ENCODE results near the gene C1QTNF7. TPM values are rescaled to one million over a fixed set of nuclear protein-coding genes. Genes with fewer than 3 reads are reported as not detected.
A peak's percentile ranks its signal among the peaks of the same experiment; 100 is the strongest.

The C1QTNF7 gene
- 1 to 10 TPM in 1 of 4 donors, under 1 TPM in 2, not detected in 1; 0.54 to 1.8 (median 0.84) TPM for polyA plus RNA-seq
- long read RNA-seq, donor 1, partial matches to known transcripts, result 0 of 1 reads
- long read RNA-seq, donor 1, other reads (novel, unspliced or antisense), result 0 of 1 reads
- long read RNA-seq, donor 2, result 0 reads
- long read RNA-seq, donor 3, result 0 reads
- long read RNA-seq, donor 4, result 0 reads
- long read RNA-seq, donor 5, result 0 reads
- long read RNA-seq, donor 6, partial matches to known transcripts, result 0 of 1 reads
- long read RNA-seq, donor 6, other reads (novel, unspliced or antisense), result 0 of 1 reads
- long read RNA-seq, donor 7, result 0 reads
- long read RNA-seq, donor 8, result 0 reads
- long read RNA-seq, donor 9, result 0 reads
- long read RNA-seq, donor 10, full-length matches to known transcripts, result 3 of 3 reads
- long read RNA-seq, donor 10, partial matches to known transcripts, result 0 of 3 reads
- long read RNA-seq, donor 10, other reads (novel, unspliced or antisense), result 0 of 3 reads

GRCh38 chr4:15427701-15428100, at the start of gene C1QTNF7:
C1QTNF7 (plus strand) TSS chr4:15428033; CDS start chr4:15435744, 7,711 bp downstream.
- DNase-seq (peak in 1 of 2 donors; percentile 8), FAIRE-seq (no peak)
- Histone ChIP-seq H3K4me3 (ENCODE audit: low read depth in 1 of 3, low read length in 3 of 3) (no peak within 1 kb of the TSS), H3K27me3 (ENCODE audit: control insufficient read depth in 3 of 3, insufficient read depth in 3 of 3, low read length in 3 of 3) (peaks cover 0 to 2% (median 0%) of the 10 kb centered on the region in 3 donors), H3K9me3 (ENCODE audit: control insufficient read depth in 2 of 2, insufficient read depth in 1 of 2, low read depth in 1 of 2, low read length in 1 of 2) (no peaks in the 10 kb centered on the region), H3K4me1 (ENCODE audit: control insufficient read depth in 3 of 3, insufficient read depth in 2 of 3, low read depth in 1 of 3, low read length in 2 of 3) (no peaks in the 10 kb centered on the region), H3K36me3 (ENCODE audit: control insufficient read depth in 3 of 3, insufficient read depth in 2 of 3, low read depth in 1 of 3, low read length in 3 of 3) (no peaks in the 10 kb centered on the region), H3K27ac (ENCODE audit: low read depth in 1 of 3, low read length in 2 of 3) (peak within 1 kb of the TSS in 2 of 3 donors; percentile 19)
- 61 to 83% (median 81%) methylated on average over 3 of the region's 3 CpGs for WGBS, 3 donors

GRCh38 chr4:15378062-15378461, 49.8 kb upstream of the C1QTNF7 start:
- Histone ChIP-seq H3K27ac (ENCODE audit: low read depth in 1 of 3, low read length in 2 of 3) (no peak overlapping the region), H3K36me3 (ENCODE audit: control insufficient read depth in 3 of 3, insufficient read depth in 2 of 3, low read depth in 1 of 3, low read length in 3 of 3) (no peaks in the 10 kb centered on the region), H3K4me3 (ENCODE audit: low read depth in 1 of 3, low read length in 3 of 3) (no peak overlapping the region), H3K9me3 (ENCODE audit: control insufficient read depth in 2 of 2, insufficient read depth in 1 of 2, low read depth in 1 of 2, low read length in 1 of 2) (no peaks in the 10 kb centered on the region), H3K4me1 (ENCODE audit: control insufficient read depth in 3 of 3, insufficient read depth in 2 of 3, low read depth in 1 of 3, low read length in 2 of 3) (no peaks in the 10 kb centered on the region), H3K27me3 (ENCODE audit: control insufficient read depth in 3 of 3, insufficient read depth in 3 of 3, low read length in 3 of 3) (no peaks in the 10 kb centered on the region)
- FAIRE-seq (no peak), DNase-seq (no peak)
- WGBS, 3 donors, result 0 to 33% (median 15%) methylated on average over 1 of the region's 1 CpG

GRCh38 chr4:15378493-15378892, 49.3 kb upstream of the C1QTNF7 start:
- FAIRE-seq, result no peak
- 20 to 24% (median 21%) methylated on average over 1 of the region's 1 CpG for WGBS, 3 donors
- H3K9me3 ChIP-seq (ENCODE audit: control insufficient read depth in 2 of 2, insufficient read depth in 1 of 2, low read depth in 1 of 2, low read length in 1 of 2), result no peaks in the 10 kb centered on the region
- H3K4me1 ChIP-seq (ENCODE audit: control insufficient read depth in 3 of 3, insufficient read depth in 2 of 3, low read depth in 1 of 3, low read length in 2 of 3), result no peaks in the 10 kb centered on the region
- DNase-seq, result no peak
- H3K27ac ChIP-seq (ENCODE audit: low read depth in 1 of 3, low read length in 2 of 3), result no peak overlapping the region
- H3K27me3 ChIP-seq (ENCODE audit: control insufficient read depth in 3 of 3, insufficient read depth in 3 of 3, low read length in 3 of 3), result no peaks in the 10 kb centered on the region
- no peaks in the 10 kb centered on the region for H3K36me3 ChIP-seq (ENCODE audit: control insufficient read depth in 3 of 3, insufficient read depth in 2 of 3, low read depth in 1 of 3, low read length in 3 of 3)
- no peak overlapping the region for H3K4me3 ChIP-seq (ENCODE audit: low read depth in 1 of 3, low read length in 3 of 3)

- H3K27ac ChIP-seq (ENCODE audit: low read depth in 1 of 3, low read length in 2 of 3), result no peak overlapping the region
- H3K4me1 ChIP-seq (ENCODE audit: control insufficient read depth in 3 of 3, insufficient read depth in 2 of 3, low read depth in 1 of 3, low read length in 2 of 3), result no peaks in the 10 kb centered on the region
- 66 to 77% (median 72%) methylated on average over 3 of the region's 3 CpGs for WGBS, 3 donors
- no peaks in the 10 kb centered on the region for H3K9me3 ChIP-seq (ENCODE audit: control insufficient read depth in 2 of 2, insufficient read depth in 1 of 2, low read depth in 1 of 2, low read length in 1 of 2)
- no peaks in the 10 kb centered on the region for H3K27me3 ChIP-seq (ENCODE audit: control insufficient read depth in 3 of 3, insufficient read depth in 3 of 3, low read length in 3 of 3)
- H3K36me3 ChIP-seq (ENCODE audit: control insufficient read depth in 3 of 3, insufficient read depth in 2 of 3, low read depth in 1 of 3, low read length in 3 of 3), result no peaks in the 10 kb centered on the region
- DNase-seq, result no peak
- no peak for FAIRE-seq
- H3K4me3 ChIP-seq (ENCODE audit: low read depth in 1 of 3, low read length in 3 of 3), result no peak overlapping the region
Measured at GRCh38 chr4:15381806-15382338, 46.0 kb upstream of the C1QTNF7 start.

- H3K27ac ChIP-seq (ENCODE audit: low read depth in 1 of 3, low read length in 2 of 3), result no peak overlapping the region
- no peaks in the 10 kb centered on the region for H3K9me3 ChIP-seq (ENCODE audit: control insufficient read depth in 2 of 2, insufficient read depth in 1 of 2, low read depth in 1 of 2, low read length in 1 of 2)
- no peak for FAIRE-seq
- H3K4me1 ChIP-seq (ENCODE audit: control insufficient read depth in 3 of 3, insufficient read depth in 2 of 3, low read depth in 1 of 3, low read length in 2 of 3), result no peaks in the 10 kb centered on the region
- no peaks in the 10 kb centered on the region for H3K27me3 ChIP-seq (ENCODE audit: control insufficient read depth in 3 of 3, insufficient read depth in 3 of 3, low read length in 3 of 3)
- no peaks in the 10 kb centered on the region for H3K36me3 ChIP-seq (ENCODE audit: control insufficient read depth in 3 of 3, insufficient read depth in 2 of 3, low read depth in 1 of 3, low read length in 3 of 3)
- no peak overlapping the region for H3K4me3 ChIP-seq (ENCODE audit: low read depth in 1 of 3, low read length in 3 of 3)
- 67 to 71% (median 69%) methylated on average over 5 of the region's 5 CpGs for WGBS, 3 donors
- no peak for DNase-seq
Measured at GRCh38 chr4:15382669-15383273, 45.1 kb upstream of the C1QTNF7 start.

GRCh38 chr4:15385515-15385914, 42.3 kb upstream of the C1QTNF7 start:
- FAIRE-seq (no peak), DNase-seq (no peak)
- Histone ChIP-seq H3K9me3 (ENCODE audit: control insufficient read depth in 2 of 2, insufficient read depth in 1 of 2, low read depth in 1 of 2, low read length in 1 of 2) (no peaks in the 10 kb centered on the region), H3K4me1 (ENCODE audit: control insufficient read depth in 3 of 3, insufficient read depth in 2 of 3, low read depth in 1 of 3, low read length in 2 of 3) (no peaks in the 10 kb centered on the region), H3K4me3 (ENCODE audit: low read depth in 1 of 3, low read length in 3 of 3) (no peak overlapping the region), H3K36me3 (ENCODE audit: control insufficient read depth in 3 of 3, insufficient read depth in 2 of 3, low read depth in 1 of 3, low read length in 3 of 3) (no peaks in the 10 kb centered on the region), H3K27ac (ENCODE audit: low read depth in 1 of 3, low read length in 2 of 3) (no peak overlapping the region), H3K27me3 (ENCODE audit: control insufficient read depth in 3 of 3, insufficient read depth in 3 of 3, low read length in 3 of 3) (no peaks in the 10 kb centered on the region)
- WGBS, 3 donors, result 88 to 94% (median 92%) methylated on average over 6 of the region's 6 CpGs

GRCh38 chr4:15385928-15386327, 41.9 kb upstream of the C1QTNF7 start:
- WGBS, 3 donors, result 72 to 89% (median 79%) methylated on average over 4 of the region's 4 CpGs
- Histone ChIP-seq H3K36me3 (ENCODE audit: control insufficient read depth in 3 of 3, insufficient read depth in 2 of 3, low read depth in 1 of 3, low read length in 3 of 3) (no peaks in the 10 kb centered on the region), H3K4me1 (ENCODE audit: control insufficient read depth in 3 of 3, insufficient read depth in 2 of 3, low read depth in 1 of 3, low read length in 2 of 3) (no peaks in the 10 kb centered on the region), H3K27me3 (ENCODE audit: control insufficient read depth in 3 of 3, insufficient read depth in 3 of 3, low read length in 3 of 3) (no peaks in the 10 kb centered on the region), H3K9me3 (ENCODE audit: control insufficient read depth in 2 of 2, insufficient read depth in 1 of 2, low read depth in 1 of 2, low read length in 1 of 2) (no peaks in the 10 kb centered on the region), H3K4me3 (ENCODE audit: low read depth in 1 of 3, low read length in 3 of 3) (no peak overlapping the region), H3K27ac (ENCODE audit: low read depth in 1 of 3, low read length in 2 of 3) (no peak overlapping the region)
- no peak for FAIRE-seq
- no peak for DNase-seq

GRCh38 chr4:15390494-15390893, 37.3 kb upstream of the C1QTNF7 start:
- Histone ChIP-seq H3K36me3 (ENCODE audit: control insufficient read depth in 3 of 3, insufficient read depth in 2 of 3, low read depth in 1 of 3, low read length in 3 of 3) (no peaks in the 10 kb centered on the region), H3K9me3 (ENCODE audit: control insufficient read depth in 2 of 2, insufficient read depth in 1 of 2, low read depth in 1 of 2, low read length in 1 of 2) (no peaks in the 10 kb centered on the region), H3K4me1 (ENCODE audit: control insufficient read depth in 3 of 3, insufficient read depth in 2 of 3, low read depth in 1 of 3, low read length in 2 of 3) (no peaks in the 10 kb centered on the region), H3K27ac (ENCODE audit: low read depth in 1 of 3, low read length in 2 of 3) (no peak overlapping the region), H3K4me3 (ENCODE audit: low read depth in 1 of 3, low read length in 3 of 3) (no peak overlapping the region), H3K27me3 (ENCODE audit: control insufficient read depth in 3 of 3, insufficient read depth in 3 of 3, low read length in 3 of 3) (no peaks in the 10 kb centered on the region)
- WGBS, 3 donors, result 74 to 80% (median 75%) methylated on average over 3 of the region's 3 CpGs
- DNase-seq, result no peak
- FAIRE-seq, result no peak

Data from small intestine (tissue), 16 donors.